Measurements from ENCODE around the gene PPP3R1.
A peak's percentile ranks its signal among the peaks of the same experiment; 100 is the strongest.

The PPP3R1 gene, protein sequence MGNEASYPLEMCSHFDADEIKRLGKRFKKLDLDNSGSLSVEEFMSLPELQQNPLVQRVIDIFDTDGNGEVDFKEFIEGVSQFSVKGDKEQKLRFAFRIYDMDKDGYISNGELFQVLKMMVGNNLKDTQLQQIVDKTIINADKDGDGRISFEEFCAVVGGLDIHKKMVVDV

DNA sequence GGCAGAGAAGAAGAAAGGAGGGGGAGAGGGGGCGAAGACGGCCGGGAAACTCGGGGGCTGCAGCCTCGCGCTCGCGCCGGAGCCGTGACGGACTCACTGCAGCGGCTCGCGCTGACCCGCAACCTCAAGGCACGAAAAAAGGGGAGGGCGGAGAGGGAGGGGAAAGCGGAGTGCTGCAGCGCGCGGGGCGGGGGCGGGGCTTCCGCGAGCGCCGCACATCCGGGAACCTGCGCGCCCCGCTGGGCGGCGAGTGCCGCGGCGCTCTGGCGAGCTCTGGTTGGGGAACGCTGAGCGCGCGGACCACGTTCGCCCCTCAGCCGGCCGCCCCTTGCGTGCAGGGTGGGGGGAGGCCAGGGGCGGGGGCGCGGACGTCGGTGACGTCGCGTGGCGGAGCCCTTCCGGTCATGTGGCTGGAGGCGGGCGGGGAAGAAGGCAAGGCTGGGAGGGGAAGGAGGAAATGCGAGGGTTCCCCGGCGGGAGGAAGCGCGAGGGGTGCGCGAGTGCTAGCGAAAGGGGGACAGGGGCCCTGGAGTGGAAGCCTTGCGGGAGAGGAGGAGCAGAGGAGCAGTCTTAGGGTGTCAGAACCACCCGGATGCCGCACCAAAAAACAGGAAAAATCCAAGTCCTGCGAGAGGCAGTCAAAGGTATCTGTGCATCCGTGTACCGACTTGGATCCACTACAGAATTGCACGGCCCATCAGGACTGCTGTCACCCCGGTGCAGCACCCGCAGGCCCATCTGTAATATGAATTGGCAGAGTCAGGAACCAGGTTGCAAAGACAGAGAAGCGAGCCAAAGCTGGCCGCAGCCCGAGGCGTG is at the start of gene PPP3R1:
TSS of gene PPP3R1 (minus strand) at position 133 of the 819 bp plus-strand sequence. CDS start 405 bp downstream, outside the sequence.
- DNase-seq (ENCODE audit: low read depth) = peak; percentile 88

DNA sequence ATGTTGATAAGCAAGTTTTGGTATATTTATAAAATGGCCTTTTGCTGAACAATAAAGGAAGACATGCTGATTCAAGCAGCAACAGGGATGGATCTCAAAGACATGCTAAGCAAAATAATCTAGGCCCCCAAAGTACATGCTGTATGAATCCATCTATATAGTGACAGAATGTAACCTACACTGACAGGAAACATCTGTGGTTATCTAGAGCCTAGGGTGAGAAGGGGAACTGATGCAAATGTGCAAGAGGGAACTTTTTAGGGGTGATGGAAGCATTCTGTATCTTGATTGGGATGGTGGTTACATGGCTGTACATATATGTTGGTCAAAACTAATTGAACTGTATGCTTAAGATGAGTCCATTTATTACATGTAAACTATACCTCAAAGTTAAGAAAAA is 43.2 kb upstream of the PPP3R1 start:
- no peak for DNase-seq (ENCODE audit: low read depth)

DNA sequence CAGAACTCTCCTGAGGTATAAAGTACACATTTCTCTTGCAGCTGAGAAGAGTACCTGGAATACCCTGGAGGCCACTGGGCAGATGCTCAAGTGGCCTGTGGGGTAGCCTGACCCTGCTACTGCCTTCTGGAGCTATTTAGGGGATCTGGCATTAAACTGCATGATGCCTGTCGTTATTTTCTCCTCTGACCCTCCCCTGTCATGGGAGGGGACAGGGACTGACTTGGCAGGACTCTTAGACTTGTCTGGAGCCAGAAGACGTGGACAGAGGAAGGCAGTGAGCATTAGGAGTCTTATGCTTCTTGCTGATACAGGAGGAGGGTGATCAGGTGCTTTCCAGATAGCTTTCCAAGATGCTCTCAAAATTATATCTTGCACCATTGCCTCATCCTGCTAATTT is 42.6 kb upstream of the PPP3R1 start:
- no peak for DNase-seq (ENCODE audit: low read depth)

DNA sequence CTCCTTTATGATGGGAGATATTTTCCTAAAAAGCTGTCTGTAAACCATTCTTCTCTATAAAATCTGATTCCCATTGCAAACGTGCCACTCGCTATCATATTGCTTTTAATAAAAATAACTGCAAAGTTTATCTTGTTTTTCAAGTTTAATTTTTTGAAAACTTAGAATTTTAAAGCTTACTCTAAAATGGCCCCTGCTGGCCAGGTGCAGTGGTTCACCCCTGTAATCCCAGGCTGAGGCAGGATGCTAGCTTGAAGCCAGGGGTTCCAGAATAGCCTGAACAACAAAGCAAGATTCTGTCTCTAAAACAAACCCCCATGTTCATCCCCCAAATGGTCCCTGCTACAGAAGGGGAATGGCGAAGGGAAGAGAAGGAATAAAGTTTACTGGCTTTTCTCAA is 41.9 kb upstream of the PPP3R1 start:
- DNase-seq (ENCODE audit: low read depth) = no peak

DNA sequence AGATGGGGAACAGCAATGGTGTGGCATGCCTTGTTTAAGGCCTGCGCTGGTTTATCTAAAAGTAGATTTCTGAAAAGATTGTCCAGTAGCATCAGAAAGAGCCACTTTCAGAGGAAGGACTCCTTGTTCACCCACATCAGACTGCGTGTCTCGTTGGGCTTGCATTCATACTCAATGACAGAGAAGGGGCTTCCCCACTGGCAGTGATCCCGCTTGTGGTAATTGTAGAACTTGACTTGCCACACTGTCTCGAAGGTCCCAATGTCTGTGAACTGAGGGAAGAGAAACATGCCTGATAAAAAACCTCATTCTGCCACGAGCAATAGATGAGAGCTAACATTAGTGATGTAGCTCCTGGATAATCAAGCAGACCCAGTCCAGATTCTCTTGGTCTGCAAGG is 41.4 kb upstream of the PPP3R1 start:
- DNase-seq (ENCODE audit: low read depth) = no peak

DNA sequence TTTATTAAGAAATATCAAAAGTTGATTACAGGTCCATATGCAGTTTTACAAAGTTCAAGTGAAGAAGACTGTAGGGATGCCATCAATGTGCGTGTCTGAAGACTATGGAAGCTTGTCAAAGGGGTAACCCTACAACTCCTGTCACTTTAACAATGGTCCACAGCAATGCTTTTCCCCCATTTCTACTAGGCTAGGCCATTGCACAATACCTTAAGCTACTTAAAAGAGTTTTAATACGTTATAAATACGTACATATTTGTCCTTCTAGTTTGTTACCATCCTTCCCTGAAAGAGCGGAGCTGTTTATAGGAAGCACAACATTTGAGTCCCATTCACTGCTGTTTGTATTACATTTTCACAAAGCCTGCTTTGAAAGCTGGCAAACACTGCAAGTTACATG is 40.7 kb upstream of the PPP3R1 start:
- no peak for DNase-seq (ENCODE audit: low read depth)

DNA sequence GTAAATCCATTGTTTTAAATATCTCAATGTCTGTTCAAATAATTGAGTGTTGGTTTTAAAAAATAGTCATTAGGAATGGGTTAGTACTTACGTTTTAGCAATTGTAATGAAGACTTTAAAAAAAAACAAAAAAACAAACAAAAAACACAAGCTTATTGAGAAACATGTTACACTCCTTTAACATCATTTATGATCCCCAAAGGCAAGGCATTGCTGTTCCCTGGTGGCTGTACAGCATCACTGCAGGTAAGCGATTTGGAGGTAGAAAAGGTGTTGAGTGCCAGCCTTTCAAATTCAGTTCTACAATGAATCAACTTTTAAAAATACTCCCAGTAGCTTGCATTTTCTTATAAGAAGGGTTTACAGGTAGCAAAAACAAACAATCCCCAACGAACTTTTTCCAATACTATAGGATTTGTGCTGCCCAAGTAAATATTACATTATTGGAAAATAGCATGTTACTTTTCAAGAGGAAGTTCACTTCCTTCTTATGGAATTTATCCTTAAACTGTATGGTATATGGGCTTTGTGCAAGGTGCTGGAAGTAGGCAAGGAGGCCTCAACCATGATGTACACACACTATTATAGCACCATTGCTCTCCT is 39.9 kb upstream of the PPP3R1 start:
- DNase-seq (ENCODE audit: low read depth) = no peak

DNA sequence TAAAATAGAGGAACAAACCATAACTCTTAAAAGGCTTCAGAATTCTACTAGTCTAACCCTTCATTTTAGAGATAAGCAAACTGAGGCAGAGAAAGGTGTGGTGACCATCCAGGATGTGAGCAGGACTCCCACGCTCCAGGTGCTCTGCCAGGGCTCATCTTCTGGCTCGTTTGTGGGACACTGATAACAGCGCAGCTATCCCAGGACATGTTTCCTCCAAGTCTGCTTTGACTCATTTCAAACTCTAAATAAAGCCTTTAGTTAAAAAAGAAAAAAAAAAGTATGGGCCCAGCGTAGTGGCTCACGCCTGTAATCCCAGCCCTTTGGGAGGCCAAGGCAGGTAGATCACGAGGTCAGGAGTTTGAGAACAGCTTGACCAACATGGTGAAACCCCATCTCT is 39.0 kb upstream of the PPP3R1 start:
- DNase-seq (ENCODE audit: low read depth) = no peak

DNA sequence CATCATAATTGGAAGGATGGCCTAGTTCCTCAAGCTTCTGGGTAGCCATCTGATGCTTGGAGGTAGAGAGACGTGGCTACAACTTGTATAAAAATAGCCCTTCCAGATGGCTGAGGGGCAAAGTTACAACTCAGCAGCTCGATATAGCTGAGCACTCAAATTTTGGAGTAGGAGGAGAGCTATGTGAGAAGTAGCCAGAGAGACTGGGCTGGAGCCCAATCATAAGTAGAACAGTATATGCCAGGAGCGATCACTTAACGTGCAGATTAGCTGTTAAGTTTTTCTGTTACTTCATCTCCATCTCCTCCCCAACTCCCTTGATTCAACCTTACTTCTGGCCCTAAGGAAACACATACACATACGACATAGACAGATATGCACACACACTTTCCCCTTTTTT is 38.6 kb upstream of the PPP3R1 start:
- no peak for DNase-seq (ENCODE audit: low read depth)

DNA sequence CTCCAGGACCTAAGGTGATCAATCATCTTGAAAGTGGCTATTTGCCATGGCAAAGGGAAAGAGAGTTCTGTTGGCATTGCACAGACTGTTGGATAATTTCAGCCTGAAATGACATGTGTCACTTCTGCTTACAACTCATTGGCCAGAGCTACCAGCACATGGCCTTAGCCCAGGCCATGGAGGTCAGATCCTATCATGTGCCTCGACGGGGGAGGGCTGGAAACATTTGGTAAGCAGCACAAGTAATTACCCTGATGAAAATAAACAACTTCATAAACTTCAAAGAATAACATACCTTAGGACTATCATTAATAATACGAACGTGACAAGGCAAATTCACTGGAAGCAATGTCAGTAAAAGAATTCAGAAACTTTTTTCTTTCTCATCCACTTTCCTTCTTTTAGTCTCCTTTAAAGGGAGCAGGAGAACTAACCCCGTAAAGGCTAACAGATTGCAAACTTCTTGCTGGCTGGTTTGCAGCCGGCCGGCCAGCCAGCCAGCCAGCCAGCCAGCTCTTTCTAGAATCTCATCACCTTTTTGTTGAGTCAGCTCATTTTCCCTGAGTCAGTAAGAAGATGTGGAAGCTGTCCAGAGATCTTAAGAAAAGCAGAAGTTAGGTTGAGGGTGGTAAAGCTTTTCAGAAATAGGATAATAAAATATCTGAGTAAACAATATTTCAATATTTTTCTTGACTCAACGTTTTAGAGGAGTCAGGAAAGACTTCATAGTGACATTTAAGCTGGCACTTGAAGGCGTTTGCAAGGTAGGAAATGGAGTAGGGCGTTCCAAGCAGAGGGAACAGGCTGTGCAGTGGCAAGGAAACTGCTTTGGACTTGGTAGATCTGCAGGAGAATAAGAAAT is 35.5 kb upstream of the PPP3R1 start:
- DNase-seq (ENCODE audit: low read depth) = no peak

DNA sequence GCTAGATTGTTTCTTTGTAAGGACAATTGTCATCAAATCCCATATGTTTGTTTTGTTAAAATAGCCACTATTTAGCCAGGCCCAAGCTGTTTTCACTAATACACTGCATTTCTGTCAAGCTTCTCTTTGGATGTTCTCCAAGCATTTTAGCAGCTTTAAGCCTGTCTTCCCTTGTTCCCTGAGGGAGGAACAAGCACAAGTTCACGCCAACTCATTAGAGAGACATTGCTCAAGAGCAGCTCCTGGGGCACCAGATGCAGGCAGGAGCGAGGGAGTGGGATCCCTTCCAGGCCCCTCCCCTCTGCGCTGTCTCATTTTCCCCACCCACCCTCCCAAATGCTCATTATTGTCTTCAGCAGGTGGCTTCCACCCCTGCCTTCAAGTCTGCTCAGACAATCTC is 32.6 kb upstream of the PPP3R1 start:
- DNase-seq (ENCODE audit: low read depth) = no peak

DNA sequence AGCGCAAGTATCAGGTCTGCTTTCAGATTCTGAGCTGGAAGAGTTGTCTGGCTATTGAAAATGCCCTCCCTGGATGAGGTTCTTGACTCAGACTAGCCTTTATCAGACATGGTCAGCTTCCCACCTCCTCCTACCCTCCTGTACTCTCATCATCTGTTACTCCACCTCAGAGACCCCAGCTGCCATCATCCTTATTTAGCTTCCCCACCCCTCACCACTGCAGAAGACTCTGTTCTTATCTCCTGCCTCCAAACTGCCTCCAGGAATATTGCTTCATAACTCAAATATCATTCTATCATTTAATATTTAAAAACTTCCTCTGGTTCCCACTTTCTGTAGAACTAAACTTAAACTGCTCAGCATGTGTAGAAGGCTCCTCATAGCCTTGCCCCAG is 31.1 kb upstream of the PPP3R1 start:
- no peak for DNase-seq (ENCODE audit: low read depth)

DNA sequence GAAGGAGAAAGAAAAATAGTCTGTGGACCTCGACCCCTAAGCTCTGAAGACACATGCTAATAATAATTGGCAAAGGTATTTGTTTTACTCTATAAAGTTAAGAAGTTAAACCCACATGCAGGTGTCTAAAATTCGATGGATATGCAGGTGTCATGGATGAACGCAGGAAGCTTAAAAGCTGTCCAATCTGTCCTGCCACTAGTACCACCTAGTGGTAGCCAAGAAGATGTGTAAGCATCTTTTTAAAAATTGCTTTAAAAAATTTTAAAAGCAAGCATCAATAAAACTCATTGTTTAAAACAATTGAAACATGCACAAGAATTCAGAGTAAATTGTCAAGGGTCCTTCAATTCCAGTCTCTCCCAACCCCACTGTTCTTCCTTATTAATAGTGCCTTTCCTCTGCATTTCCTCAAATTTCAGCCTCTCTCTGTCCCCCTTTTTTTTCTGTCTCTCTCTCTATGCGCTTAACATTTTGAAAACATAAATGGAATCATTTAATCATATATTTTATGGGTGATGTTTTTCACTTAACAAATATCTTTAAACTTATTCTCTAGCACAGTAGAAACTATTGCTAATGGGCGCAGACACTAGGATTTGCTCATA is 30.6 kb upstream of the PPP3R1 start:
- DNase-seq (ENCODE audit: low read depth) = no peak

DNA sequence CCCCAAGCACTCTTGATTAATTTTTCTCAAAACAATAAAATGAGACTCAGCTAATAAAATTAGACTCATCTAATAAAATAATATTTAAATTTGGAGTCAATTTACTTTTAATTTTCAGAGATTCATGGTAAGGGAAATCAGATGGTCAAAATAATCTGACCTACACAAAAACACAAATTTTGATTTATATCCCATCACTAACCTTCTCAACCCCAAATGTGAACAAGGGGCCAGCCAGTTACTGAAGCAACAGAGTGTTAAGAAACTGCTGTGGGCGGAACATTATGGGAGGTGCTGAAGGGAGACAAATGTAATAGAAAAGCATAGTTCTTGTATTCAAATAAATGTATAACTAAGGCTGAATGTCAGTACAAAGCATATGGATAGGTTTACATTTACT is 28.5 kb upstream of the PPP3R1 start:
- no peak for DNase-seq (ENCODE audit: low read depth)

DNA sequence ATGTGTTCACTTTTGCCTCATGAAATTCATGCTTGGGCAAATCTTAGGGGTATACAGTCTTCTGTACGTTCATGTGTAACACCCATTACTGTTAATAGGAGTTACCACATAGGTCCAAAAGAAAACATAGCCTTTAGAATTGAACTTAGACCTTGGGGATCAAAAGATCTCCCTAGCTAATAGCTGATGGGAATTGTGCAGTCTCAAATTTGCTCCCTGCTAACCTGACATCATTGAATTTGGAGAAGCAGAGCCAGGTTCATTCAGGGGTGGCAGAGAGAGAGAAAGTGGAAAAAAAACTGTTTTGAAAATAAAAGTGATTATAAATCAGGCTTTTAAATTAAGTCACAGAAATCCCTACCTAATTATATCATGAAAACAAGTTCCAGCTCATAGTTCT is 28.0 kb upstream of the PPP3R1 start:
- DNase-seq (ENCODE audit: low read depth) = no peak

DNA sequence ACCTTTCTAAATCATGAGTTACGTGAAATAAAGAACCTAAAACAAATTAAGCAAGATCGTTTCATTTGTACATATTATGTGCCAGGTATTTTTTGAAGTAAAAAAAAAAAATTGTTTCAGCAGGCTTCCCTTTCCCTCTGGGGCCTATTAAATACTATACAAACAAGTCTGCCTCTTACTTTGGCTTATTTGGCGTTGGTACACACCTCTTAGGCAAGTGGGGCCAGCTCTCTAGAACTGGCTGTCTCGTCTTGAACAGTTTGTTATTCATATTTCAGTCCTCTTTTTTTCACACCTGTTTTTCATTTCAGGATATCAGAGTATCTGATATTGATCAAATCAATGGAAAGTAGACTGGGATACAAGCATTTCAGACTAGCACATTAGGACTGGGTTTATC is 27.4 kb upstream of the PPP3R1 start:
- no peak for DNase-seq (ENCODE audit: low read depth)

DNA sequence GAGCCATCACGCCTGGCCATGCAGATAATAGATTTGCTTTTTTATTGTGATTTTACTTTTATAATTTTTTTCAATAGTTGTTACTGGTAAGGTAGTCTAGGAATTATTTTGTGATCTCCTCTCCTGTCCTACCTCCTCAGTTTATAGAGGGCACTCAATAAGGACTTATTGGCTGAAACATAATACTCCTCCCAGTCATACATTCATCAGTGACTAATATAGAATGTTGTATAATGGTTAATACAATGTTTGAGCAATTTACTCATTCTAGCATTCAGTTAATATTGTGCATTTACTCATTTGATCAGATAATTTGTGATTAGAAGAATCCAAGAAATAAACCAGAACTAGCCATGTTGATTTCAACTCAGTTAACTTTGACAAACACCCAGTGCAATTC is 25.8 kb upstream of the PPP3R1 start:
- DNase-seq (ENCODE audit: low read depth) = no peak

DNA sequence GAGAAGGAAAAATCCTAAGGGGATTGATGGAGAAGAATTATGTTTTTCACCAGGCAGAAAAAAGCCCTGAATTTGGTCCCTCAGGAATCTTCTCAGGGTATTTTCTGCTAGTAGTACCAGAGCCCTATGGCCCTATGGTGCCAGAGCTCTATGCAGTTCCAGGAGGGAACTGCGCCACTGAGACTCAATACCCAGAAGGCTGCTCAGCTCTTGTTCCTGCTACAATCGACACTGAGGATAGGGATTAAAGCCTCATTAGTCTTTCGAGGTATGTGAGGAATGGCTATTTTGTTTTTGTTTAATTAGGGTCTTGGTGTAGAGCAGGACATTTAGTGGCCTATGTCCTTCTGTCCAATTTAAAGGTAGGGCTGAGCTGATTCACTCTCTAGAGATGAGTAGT is 21.7 kb upstream of the PPP3R1 start:
- DNase-seq (ENCODE audit: low read depth) = no peak

DNA sequence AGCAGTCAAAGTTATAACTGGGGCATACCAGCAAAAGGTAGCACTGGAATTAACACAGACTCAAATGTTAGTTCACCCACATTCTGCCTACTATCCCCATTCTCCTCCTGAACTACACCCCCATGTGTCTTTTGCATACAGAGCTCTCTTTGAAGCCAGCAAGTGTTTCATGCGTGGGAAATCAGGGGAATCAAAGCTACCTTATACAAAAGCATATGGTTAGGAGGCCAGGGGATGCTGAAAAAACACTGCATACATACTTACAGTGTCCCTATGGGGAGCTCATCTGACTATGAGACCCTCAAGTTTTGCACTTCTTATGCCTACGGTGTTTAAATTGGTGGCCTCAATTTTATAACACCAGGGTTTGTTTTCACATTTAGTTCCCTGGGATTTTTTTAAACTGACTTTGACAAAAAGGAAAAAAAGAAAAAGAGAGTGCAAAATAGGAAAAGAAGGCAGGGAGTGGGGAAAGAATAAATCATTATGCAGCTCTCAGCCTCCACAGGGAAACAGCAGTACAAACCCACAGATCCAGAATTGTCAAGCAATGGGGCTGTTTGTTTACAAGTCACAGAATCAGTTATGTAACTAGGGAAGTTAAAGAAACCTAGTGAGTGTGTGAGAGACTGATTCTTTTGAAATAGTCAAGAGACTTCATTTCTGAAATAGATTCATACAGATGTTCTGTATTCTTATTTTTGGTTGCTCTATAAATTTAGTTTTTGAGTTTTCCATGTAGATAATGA is 20.1 kb upstream of the PPP3R1 start:
- DNase-seq (ENCODE audit: low read depth) = no peak

DNA sequence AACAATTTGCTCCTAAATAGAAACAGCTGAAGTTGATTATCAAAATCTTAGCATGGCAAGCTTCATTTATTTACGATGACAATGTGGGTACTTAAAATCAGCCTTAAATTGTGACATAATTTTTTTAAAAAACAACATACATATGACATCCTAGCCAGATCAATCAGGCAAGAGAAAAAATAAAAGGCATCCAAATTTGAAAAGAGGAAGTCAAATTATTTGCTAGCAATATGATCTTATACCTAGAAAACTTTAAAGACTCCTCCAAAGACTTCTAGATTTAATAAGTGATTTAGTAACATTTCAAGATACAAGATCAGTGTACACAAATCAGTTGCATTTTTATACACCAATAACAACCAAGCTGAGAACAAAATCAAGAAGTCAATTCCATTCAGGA is 14.3 kb upstream of the PPP3R1 start:
- no peak for DNase-seq (ENCODE audit: low read depth)

DNA sequence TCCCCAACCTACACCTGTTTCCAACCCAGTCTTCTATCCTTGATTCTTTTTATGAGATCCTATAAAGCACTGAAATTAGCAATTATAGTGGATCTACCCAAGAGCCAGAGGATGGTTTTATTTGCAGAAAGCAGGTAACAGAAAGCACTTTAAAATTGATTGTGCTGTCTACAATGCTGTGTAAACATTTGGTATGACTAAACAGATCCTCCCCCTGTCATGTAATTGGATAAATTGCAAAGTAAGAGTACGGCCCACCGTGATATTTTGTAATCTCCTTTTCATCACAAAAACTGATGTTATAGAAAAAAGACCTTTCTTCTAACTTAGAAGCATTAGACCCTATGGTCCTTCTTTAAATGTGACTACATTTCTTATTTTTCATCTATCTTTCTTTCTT is 11.3 kb upstream of the PPP3R1 start:
- no peak for DNase-seq (ENCODE audit: low read depth)
